Endothelial cell of umbilical vein (primary cell): ENCODE data around the gene TUBA1C. TPM values are rescaled to one million over a fixed set of nuclear protein-coding genes. Genes with fewer than 3 reads are reported as not detected.

Source experiments
- BruUV-seq: library from RNA; stranded (reverse); fragments of 400-500 nt; replicated peaks from 2 replicates; lab custom pipeline; 2021; lab: Mats Ljungman, UMichigan
- CTCF ChIA-PET: fragments of 300-600, 350-600 bp; sonication (Branson Sonifier 250); formaldehyde crosslinking; loops from one replicate; lab custom pipeline; 2021; ENCODE audit warnings: antibody characterized with exemption, inconsistent platforms; lab: Charles Lee
- POLR2A ChIA-PET: fragments of 300-600, 350-600 bp; sonication (Branson Sonifier 250); formaldehyde crosslinking; loops from one replicate; lab custom pipeline; 2021; ENCODE audit warnings: antibody characterized with exemption, inconsistent platforms; lab: Charles Lee
- DNase-seq: peaks from one replicate; pipeline ENCODE4 v3.0.0-alpha.2; 2011; ENCODE audit warnings: low read depth, low spot score
- FAIRE-seq: peaks from 2 replicates; lab custom pipeline; 2011; peaks lifted over from hg19 to GRCh38; lab: Jason Lieb, UNC
- H2AFZ ChIP-seq: 2 replicates; pipeline ENCODE4 v1.6.0; 2012; ENCODE audit warnings: low read depth, low read length, control low read depth, inconsistent platforms
- H3K27ac ChIP-seq: 2 replicates; pipeline ENCODE4 v1.5.1; 2011; ENCODE audit warnings: low read depth, mild to moderate bottlenecking, control low read depth, low read length, moderate library complexity; ENCODE audit not compliant: insufficient read depth
- H3K27me3 ChIP-seq, 2 experiments: 2 replicates each; pipeline versions ENCODE4 v1.6.0 to v1.6.1; 2011; ENCODE audit warnings: low read length in 2 of 2, mixed read lengths in 1 of 2; ENCODE audit not compliant: control insufficient read depth in 2 of 2, insufficient read depth in 2 of 2
- H3K36me3 ChIP-seq, 2 experiments: 2 replicates in 1 of 2; 3 replicates in 1 of 2; pipeline ENCODE4 v1.5.1; 2011; ENCODE audit warnings: low read length in 2 of 2, mild to moderate bottlenecking in 1 of 2, moderate library complexity in 1 of 2; ENCODE audit not compliant: control insufficient read depth in 2 of 2, insufficient read depth in 2 of 2; ENCODE audit errors: extremely low read depth in 1 of 2
- H3K4me1 ChIP-seq: 3 replicates; pipeline ENCODE4 v1.5.1; 2011; ENCODE audit warnings: mild to moderate bottlenecking, low read length; ENCODE audit not compliant: control insufficient read depth, insufficient read depth; ENCODE audit errors: extremely low read depth
- H3K4me2 ChIP-seq: 2 replicates; pipeline ENCODE4 v1.6.1; 2011; ENCODE audit warnings: low read length, control low read depth, mixed read lengths; ENCODE audit not compliant: insufficient read depth
- H3K4me3 ChIP-seq, 3 experiments: fragments of 200-600 bp in 1 of 3; sonication (generic), shearing (Covaris generic) in 1 of 3; replicated peaks in 1 of 3; 2 replicates each; pipeline ENCODE4 v1.5.1; 2011 to 2016; ENCODE audit warnings: control low read depth in 3 of 3, low read length in 3 of 3, mild to moderate bottlenecking in 2 of 3, inconsistent platforms in 1 of 3, low read depth in 1 of 3, moderate library complexity in 1 of 3; ENCODE audit not compliant: insufficient read depth in 1 of 3
- H3K79me2 ChIP-seq: 2 replicates; pipeline ENCODE4 v1.6.0; 2012; ENCODE audit warnings: low read length, inconsistent platforms; ENCODE audit not compliant: control insufficient read depth, insufficient read depth
- H3K9ac ChIP-seq: replicated peaks from 2 replicates; pipeline ENCODE3; 2011; ENCODE audit warnings: low read length, control low read depth; ENCODE audit not compliant: insufficient read depth; ENCODE audit errors: extremely low read depth
- H3K9me1 ChIP-seq: replicated peaks from 3 replicates; pipeline ENCODE4 v1.6.0; 2011; ENCODE audit warnings: mild to moderate bottlenecking, low read length; ENCODE audit not compliant: control insufficient read depth, insufficient read depth; ENCODE audit errors: extremely low read depth
- H3K9me3 ChIP-seq: replicated peaks from 2 replicates; pipeline ENCODE4 v1.5.1; 2012; ENCODE audit warnings: low read length, inconsistent platforms; ENCODE audit not compliant: control insufficient read depth, insufficient read depth
- H4K20me1 ChIP-seq: replicated peaks from 2 replicates; pipeline ENCODE3; 2011; ENCODE audit warnings: mild to moderate bottlenecking, low read length; ENCODE audit not compliant: control insufficient read depth, insufficient read depth; ENCODE audit errors: extremely low read depth
- EZH2 ChIP-seq: IDR thresholded peaks from 2 replicates; pipeline ENCODE4 v1.6.1; 2012; ENCODE audit warnings: borderline replicate concordance, low read depth, mild to moderate bottlenecking, moderate library complexity, low read length, inconsistent platforms; ENCODE audit not compliant: severe bottlenecking
- FOS ChIP-seq: IDR thresholded peaks from 2 replicates; pipeline ENCODE4 v1.6.1; 2011; ENCODE audit warnings: mild to moderate bottlenecking, low read length, moderate library complexity, borderline replicate concordance; ENCODE audit not compliant: insufficient read depth
- GATA2 ChIP-seq: IDR thresholded peaks from 2 replicates; pipeline ENCODE4 v1.7.0; 2011; ENCODE audit warnings: low read depth, mild to moderate bottlenecking, moderate library complexity, mixed read lengths, low read length; ENCODE audit not compliant: insufficient read length, insufficient read depth
- JUN ChIP-seq: IDR thresholded peaks from 2 replicates; pipeline ENCODE4 v1.6.1; 2011; ENCODE audit warnings: borderline replicate concordance, low read depth; ENCODE audit not compliant: insufficient read length, insufficient read depth
- MYC ChIP-seq: IDR thresholded peaks from one replicate; pipeline ENCODE4 v1.6.1; 2011; ENCODE audit warnings: mild to moderate bottlenecking, low read depth, low read length
- POLR2A ChIP-seq: IDR thresholded peaks from 2 replicates; pipeline ENCODE4 v1.6.1; 2012; ENCODE audit warnings: low read depth, mild to moderate bottlenecking, control low read depth, low read length
- POLR2AphosphoS5 ChIP-seq: IDR thresholded peaks from 2 replicates; pipeline ENCODE4 v1.6.1; 2012; ENCODE audit warnings: low read depth, mild to moderate bottlenecking, control low read depth, low read length, moderate library complexity; ENCODE audit not compliant: insufficient read depth
- dilution Hi-C: fragments of 300-500 bp; cut with MboI; formaldehyde crosslinking; loops from one replicate; pipeline ENCODE4 v1.15.0; 2019; ENCODE audit warnings: low sequenced_read_pairs; ENCODE audit not compliant: extremely low pct_ligation_motif_present
- intact Hi-C: fragments of 100-400 bp; cut with micrococcal nuclease; formaldehyde crosslinking; loops from one replicate; pipeline ENCODE4 v1.10.0; 2022
- polyA plus RNA-seq, 4 experiments: library from polyadenylated mRNA; depleted of rRNA in 3 of 4; stranded (reverse) in 3 of 4; unstranded in 1 of 4; fragments of >200 nt; gene quantifications; 2 replicates each; pipeline versions ENCODE4 v1.2.1 to v1.2.3, GENCODE V29; 2011 to 2012; ENCODE audit warnings: missing spikeins in 1 of 4
- total RNA-seq: library from RNA; stranded (reverse); gene quantifications from 2 replicates; pipeline ENCODE4 v1.2.3, GENCODE V29; 2021
- TF ChIP-seq, protein P1 (sequence below), 2 donors: IDR thresholded peaks; 1 replicate in 1 of 2; 2 replicates in 1 of 2; pipeline ENCODE4 v1.5.1; 2011; ENCODE audit warnings: low read length in 2 of 2, mild to moderate bottlenecking in 2 of 2, moderate library complexity in 2 of 2, control low read depth in 1 of 2, inconsistent platforms in 1 of 2, low read depth in 1 of 2; ENCODE audit not compliant: insufficient read depth in 1 of 2; ENCODE audit errors: extremely low read depth in 1 of 2
- TF ChIP-seq, protein P2 (sequence below): IDR thresholded peaks from 2 replicates; pipeline ENCODE4 v1.6.1; 2011; ENCODE audit not compliant: insufficient read depth, insufficient read length

The TUBA1C gene
- total and polyA plus RNA-seq, 2 donors (not counting 3 experiments of a cell fraction or from before 2014, with no cell fraction given): 515 to 2,063 TPM

DNA sequence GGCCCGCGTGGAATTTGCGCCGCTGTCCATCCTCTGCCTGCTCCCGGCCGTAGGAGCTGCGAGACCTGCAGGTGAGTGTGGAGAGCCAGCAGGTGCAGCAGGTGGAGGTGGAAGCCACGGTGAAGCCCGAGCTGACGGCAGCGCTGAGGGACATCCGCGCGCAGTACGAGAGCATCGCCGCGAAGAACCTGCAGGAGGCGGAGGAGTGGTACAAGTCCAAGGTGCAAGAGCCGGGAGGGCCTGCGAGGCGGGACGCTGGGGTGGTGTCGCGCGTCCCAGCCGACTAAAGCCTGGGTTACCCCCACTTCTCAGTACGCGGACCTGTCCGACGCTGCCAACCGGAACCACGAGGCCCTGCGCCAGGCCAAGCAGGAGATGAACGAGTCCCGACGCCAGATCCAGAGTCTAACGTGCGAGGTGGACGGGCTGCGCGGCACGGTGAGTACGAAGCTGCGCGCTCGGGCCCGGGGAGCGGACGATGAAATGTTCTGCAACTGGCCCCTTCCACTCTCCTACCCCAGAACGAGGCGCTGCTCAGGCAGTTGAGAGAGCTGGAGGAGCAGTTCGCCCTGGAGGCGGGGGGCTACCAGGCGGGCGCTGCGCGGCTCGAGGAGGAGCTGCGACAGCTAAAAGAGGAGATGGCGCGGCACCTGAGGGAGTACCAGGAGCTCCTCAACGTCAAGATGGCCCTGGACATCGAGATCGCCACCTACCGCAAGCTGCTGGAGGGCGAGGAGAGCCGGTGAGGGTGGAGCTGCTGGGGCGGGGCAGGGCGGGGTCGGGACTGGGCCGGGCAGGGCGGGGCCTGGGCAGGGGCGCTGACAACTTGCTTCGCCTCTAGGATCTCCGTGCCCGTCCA lies 32.2 kb downstream of the TUBA1C start:
- Histone ChIP-seq H4K20me1 (no peaks in the 10 kb centered on the region), H3K27ac (no peak overlapping the region), H3K36me3 (no peaks in the 10 kb centered on the region), H3K4me3 (no peak overlapping the region), H3K79me2 (no peaks in the 10 kb centered on the region), H3K4me2 (no peak overlapping the region), H3K4me1 (peaks cover 3% of the 10 kb centered on the region), H3K9me3 (no peaks in the 10 kb centered on the region), H3K9ac (no peak overlapping the region), H3K9me1 (no peaks in the 10 kb centered on the region), H3K27me3 (peaks cover 32 to 42% of the 10 kb centered on the region in 2 experiments), H2AFZ (no peak overlapping the region)
- ChIA-PET POLR2A (interaction anchor here (0.6 kb wide), 1 partner anchor 24 kb away, joined by 5 read pairs; no protein-coding TSS in a partner anchor), CTCF (interaction anchor here (0.6 to 12.9 kb wide), 12 partner anchors 8 to 61 kb away, joined by 3 to 173 read pairs (median 4); partner anchors contain the start of genes DNAJC22 and TROAP)
- no peak for DNase-seq
- BruUV-seq: no TSS peak
- intact Hi-C loops (no loop called here), dilution Hi-C loops (no loop called here)
- no peak for FAIRE-seq
- peak; percentile 93 for TF ChIP-seq EZH2
- TF ChIP-seq, protein P1, sequence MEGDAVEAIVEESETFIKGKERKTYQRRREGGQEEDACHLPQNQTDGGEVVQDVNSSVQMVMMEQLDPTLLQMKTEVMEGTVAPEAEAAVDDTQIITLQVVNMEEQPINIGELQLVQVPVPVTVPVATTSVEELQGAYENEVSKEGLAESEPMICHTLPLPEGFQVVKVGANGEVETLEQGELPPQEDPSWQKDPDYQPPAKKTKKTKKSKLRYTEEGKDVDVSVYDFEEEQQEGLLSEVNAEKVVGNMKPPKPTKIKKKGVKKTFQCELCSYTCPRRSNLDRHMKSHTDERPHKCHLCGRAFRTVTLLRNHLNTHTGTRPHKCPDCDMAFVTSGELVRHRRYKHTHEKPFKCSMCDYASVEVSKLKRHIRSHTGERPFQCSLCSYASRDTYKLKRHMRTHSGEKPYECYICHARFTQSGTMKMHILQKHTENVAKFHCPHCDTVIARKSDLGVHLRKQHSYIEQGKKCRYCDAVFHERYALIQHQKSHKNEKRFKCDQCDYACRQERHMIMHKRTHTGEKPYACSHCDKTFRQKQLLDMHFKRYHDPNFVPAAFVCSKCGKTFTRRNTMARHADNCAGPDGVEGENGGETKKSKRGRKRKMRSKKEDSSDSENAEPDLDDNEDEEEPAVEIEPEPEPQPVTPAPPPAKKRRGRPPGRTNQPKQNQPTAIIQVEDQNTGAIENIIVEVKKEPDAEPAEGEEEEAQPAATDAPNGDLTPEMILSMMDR (IDR thresholded peaks at IDR 0.05; ENCODE audit: extremely low read depth in 1 of 2, insufficient read depth in 1 of 2, low read depth in 1 of 2, low read length in 2 of 2): no peak

DNA sequence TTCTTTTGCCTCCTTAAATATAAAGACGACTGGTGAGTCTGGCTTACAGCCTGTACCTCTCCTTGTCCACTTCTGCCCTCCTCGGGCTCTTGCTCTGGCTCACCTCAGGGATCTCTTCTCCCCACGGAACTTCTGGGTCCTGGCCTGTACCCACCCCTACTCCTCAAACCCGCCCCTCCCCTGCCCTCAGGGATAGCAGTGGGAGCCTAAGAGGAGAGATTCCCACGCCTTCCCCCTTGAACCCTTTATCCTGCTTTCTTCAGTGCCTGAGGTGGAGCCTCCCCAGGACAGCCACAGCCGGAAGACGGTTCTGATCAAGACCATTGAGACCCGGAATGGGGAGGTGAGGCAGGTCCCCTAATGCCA lies 32.8 kb downstream of the TUBA1C start:
- dilution Hi-C loops: no loop called here
- Histone ChIP-seq H4K20me1 (no peaks in the 10 kb centered on the region), H3K4me3 (no peak overlapping the region), H3K36me3 (no peaks in the 10 kb centered on the region), H3K9ac (no peak overlapping the region), H3K4me1 (peaks cover 3% of the 10 kb centered on the region), H2AFZ (no peak overlapping the region), H3K27me3 (peaks cover 32 to 42% of the 10 kb centered on the region in 2 experiments), H3K27ac (no peak overlapping the region), H3K4me2 (no peak overlapping the region), H3K9me1 (no peaks in the 10 kb centered on the region), H3K9me3 (no peaks in the 10 kb centered on the region), H3K79me2 (no peaks in the 10 kb centered on the region)
- FAIRE-seq (no peak), DNase-seq (no peak)
- intact Hi-C loops: no loop called here
- POLR2A ChIA-PET: interaction anchor here (0.6 kb wide), 1 partner anchor 24 kb away, joined by 5 read pairs; no protein-coding TSS in a partner anchor
- no peak for TF ChIP-seq GATA2
- TF ChIP-seq, protein P1 (IDR thresholded peaks at IDR 0.05; ENCODE audit: extremely low read depth in 1 of 2, insufficient read depth in 1 of 2, low read depth in 1 of 2, low read length in 2 of 2): no peak
- TF ChIP-seq MYC: no peak
- no peak for TF ChIP-seq EZH2
- TF ChIP-seq, protein P2, sequence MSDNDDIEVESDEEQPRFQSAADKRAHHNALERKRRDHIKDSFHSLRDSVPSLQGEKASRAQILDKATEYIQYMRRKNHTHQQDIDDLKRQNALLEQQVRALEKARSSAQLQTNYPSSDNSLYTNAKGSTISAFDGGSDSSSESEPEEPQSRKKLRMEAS: no peak
- TF ChIP-seq POLR2AphosphoS5: no peak
- TF ChIP-seq FOS: no peak
- no peak for TF ChIP-seq POLR2A
- no peak for TF ChIP-seq JUN
- no TSS peak for BruUV-seq
- CTCF ChIA-PET: interaction anchor here (0.7 to 12.9 kb wide), 10 partner anchors 9 to 61 kb away, joined by 4 to 173 read pairs (median 4); partner anchors contain the start of genes DNAJC22 and TROAP
